Measurements from ENCODE around the gene SLC25A4.
"Not testable (repeated sequence)": the region's sequence is repeated elsewhere in the genome, so short reads cannot be mapped to it uniquely, and the experiment has no call there.

SLC25A4 gene

GRCh38 chr4:185142912-185143600 is at the start of gene SLC25A4:
SLC25A4 (plus strand) TSS chr4:185143266; CDS start chr4:185143373, 107 bp downstream.
- DNase-seq (ENCODE audit: low read depth in 4 of 4, low spot score in 1 of 4): peak; percentile 59 to 82 (median 67)

GRCh38 chr4:185093603-185094002 is 49.5 kb upstream of the SLC25A4 start:
- DNase-seq (ENCODE audit: low read depth in 4 of 4, low spot score in 1 of 4): no peak

GRCh38 chr4:185096032-185096653 is 46.9 kb upstream of the SLC25A4 start:
- DNase-seq (ENCODE audit: low read depth in 4 of 4, low spot score in 1 of 4): no peak

- no peak for DNase-seq (ENCODE audit: low read depth in 4 of 4, low spot score in 1 of 4)
These were observed 44.6 kb upstream of the SLC25A4 start for GRCh38 chr4:185098474-185098873.

DNA sequence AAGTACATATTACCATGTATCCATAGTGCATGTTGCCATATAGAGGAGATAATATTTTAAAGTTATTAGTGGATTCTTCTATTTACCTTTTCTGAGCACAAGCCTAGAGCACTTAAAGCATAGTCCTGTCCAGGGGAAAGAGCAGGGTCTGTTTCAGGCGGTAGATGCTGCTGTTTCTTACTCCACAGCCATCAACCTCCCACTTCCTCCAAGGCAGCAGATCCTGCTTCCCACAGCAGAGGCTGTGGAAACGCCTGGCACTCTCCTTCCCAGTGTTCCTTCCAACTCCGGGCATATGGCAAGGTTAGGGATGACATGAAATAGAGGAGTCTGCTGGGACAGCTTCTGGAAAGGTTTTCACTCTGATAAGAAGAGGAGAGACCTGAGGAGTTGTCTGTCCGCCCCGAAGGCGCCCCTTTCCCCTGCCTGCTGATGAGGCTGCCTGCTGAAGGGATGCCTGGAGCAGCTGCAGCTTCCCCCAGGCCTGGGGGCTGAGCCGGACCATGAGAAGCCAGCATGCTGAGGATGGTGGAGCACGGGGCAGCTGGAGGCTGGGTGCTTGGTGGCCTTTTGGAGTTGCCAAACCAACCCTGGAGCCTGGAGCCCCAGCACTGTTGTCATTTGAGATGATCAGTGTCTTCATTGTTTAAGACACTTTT is 43.9 kb upstream of the SLC25A4 start:
- DNase-seq (ENCODE audit: low read depth in 4 of 4, low spot score in 1 of 4): no peak

DNA sequence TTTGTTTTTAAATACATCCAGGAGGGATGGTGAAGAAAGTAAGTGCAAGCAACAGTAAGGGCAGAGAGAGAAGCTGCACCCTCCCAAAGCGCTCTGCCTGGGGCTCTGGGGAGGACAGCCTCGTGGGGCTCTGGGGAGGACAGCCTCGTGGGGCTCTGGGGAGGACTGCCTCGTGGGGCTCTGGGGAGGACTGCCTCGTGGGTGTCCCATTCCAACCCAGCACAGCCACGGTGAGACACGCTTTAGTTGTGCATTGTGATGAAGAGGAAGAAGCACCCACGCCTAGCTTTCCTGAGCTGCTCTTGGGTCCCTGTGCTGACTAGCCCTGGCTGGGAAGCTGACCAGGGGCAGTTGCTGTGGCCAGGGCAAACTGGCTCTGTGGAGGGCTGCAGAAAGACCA is 43.1 kb upstream of the SLC25A4 start:
- no peak for DNase-seq (ENCODE audit: low read depth in 4 of 4, low spot score in 1 of 4)

- DNase-seq (ENCODE audit: low read depth in 4 of 4, low spot score in 1 of 4): no peak
These were observed 42.6 kb upstream of the SLC25A4 start for GRCh38 chr4:185100423-185100822.

- DNase-seq (ENCODE audit: low read depth in 4 of 4, low spot score in 1 of 4): no peak
These were observed 41.6 kb upstream of the SLC25A4 start for GRCh38 chr4:185101354-185101890.

DNA sequence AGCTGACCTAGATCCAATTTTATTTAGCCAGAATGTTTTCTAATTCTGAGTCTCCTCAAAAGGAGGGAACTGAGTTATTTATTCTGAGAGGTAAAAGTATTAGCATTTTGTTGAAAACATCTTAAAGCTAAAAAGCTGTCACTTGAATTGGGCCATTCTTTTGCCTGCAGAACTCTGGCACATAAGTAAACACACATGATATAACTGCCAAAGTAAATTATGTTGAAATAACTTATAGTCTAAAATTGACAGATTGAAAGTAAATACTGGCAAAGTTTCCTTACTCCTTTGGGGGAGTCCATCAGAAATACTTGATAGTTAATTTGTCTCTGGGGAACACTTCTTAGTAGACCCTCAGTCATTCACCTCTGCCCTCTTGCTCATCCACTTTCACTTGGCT is 38.3 kb upstream of the SLC25A4 start:
- DNase-seq (ENCODE audit: low read depth in 4 of 4, low spot score in 1 of 4): no peak

- DNase-seq (ENCODE audit: low read depth in 4 of 4, low spot score in 1 of 4): no peak
These were observed 36.7 kb upstream of the SLC25A4 start for GRCh38 chr4:185106353-185106752.

DNA sequence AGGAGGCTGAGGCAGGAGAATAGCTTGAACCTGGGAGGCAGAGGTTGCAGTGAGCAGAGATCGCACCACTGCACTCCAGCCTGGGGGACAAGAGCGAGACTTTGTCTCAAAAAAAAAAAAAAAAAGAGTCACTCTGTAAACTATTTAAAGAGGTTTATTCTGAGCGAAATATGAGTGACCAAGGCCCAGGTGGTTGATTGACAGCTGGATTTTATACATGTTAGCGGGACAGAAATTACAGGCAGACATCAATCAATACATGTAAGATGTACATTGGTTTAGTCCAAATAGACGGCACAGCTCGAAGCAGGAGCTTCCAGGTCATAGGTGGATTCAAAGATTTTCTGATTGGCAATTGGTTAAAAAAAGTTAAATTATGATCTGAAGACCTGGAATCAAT is 35.5 kb upstream of the SLC25A4 start:
- DNase-seq (ENCODE audit: low read depth in 4 of 4, low spot score in 1 of 4): not testable (repeated sequence)

GRCh38 chr4:185108185-185108584 is 34.9 kb upstream of the SLC25A4 start:
- DNase-seq (ENCODE audit: low read depth in 4 of 4, low spot score in 1 of 4): no peak

- DNase-seq (ENCODE audit: low read depth in 4 of 4, low spot score in 1 of 4): no peak
These were observed 34.4 kb upstream of the SLC25A4 start for GRCh38 chr4:185108669-185109068.

DNA sequence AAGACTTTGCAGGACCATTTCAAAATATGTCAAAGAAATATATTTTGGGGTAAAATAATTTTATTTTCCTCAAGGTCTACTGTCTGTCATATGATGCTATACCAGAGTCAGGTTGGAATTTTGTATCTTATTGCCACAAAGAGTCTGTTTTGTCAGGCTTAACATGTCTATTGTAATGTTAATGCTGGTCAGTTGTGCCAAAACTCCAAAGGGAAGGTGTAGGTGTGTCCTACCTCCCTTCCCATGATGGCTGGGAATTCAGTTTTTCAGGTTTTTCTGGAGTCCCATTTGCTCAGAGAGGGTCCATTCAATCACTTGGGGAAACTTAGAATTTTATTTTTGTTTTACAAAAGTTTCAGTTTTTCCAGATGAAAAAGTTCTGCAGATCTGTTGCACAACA is 33.3 kb upstream of the SLC25A4 start:
- no peak for DNase-seq (ENCODE audit: low read depth in 4 of 4, low spot score in 1 of 4)

DNA sequence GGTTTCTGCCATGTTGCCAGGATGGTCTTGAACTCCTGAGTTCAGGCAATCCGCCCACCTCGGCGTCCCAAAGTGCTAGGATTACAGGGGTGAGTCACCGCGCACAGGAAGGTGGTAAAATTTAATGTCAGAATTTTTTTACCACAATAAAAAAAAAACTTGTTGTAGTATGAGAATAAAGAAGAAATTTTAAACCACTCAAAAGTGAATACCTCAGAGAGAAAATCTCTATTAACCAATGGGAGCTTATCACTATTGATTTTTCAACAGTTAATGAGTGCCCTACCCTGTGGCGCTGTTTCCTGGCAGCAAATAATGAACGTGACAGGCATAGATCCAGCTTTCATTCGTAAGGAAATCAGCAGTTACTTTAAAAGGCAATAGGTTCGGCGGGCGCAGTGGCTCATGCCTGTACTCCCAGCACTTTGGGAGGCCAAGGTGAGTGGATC is 32.7 kb upstream of the SLC25A4 start:
- DNase-seq (ENCODE audit: low read depth in 4 of 4, low spot score in 1 of 4): no peak

GRCh38 chr4:185112104-185112503 is 31.0 kb upstream of the SLC25A4 start:
- DNase-seq (ENCODE audit: low read depth in 4 of 4, low spot score in 1 of 4): no peak

DNA sequence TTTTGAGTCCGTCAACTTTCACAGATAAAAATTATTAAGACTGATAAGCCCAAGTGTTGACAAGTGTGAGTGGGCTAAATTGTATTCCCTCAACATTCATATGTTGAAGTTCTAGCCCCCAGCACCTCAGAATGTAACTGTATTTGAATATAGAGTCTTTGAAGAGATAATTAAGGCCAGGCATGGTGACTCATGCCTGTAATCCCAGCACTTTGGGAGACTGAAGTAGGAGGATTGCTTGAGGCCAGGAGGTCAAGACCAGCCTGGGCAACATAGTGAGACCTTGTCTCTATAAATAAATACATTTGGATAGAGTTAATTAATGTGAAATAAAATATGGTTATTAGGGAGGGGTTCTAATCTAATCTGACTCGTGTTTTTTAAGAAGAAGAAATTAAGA is 29.7 kb upstream of the SLC25A4 start:
- no peak for DNase-seq (ENCODE audit: low read depth in 4 of 4, low spot score in 1 of 4)

DNA sequence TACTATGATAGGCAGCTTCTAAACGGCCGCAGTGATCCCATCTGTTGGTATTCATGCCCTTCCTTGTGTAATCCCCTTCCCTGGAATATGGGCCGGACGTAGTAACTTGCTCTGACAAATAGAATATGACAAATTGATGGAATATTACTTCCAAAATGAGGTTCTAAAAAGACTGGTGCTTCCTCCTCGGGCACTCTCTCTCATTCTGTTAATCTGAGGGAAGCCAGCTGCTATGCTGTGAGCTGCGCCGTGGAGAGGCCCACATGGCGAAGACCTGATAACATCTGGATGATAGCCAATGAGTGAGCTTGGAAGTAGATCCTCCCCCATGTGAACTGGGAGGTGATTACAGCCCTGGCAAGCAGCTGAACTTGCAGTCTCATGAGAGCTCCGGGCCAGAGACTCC is 27.2 kb upstream of the SLC25A4 start:
- no peak for DNase-seq (ENCODE audit: low read depth in 4 of 4, low spot score in 1 of 4)

DNA sequence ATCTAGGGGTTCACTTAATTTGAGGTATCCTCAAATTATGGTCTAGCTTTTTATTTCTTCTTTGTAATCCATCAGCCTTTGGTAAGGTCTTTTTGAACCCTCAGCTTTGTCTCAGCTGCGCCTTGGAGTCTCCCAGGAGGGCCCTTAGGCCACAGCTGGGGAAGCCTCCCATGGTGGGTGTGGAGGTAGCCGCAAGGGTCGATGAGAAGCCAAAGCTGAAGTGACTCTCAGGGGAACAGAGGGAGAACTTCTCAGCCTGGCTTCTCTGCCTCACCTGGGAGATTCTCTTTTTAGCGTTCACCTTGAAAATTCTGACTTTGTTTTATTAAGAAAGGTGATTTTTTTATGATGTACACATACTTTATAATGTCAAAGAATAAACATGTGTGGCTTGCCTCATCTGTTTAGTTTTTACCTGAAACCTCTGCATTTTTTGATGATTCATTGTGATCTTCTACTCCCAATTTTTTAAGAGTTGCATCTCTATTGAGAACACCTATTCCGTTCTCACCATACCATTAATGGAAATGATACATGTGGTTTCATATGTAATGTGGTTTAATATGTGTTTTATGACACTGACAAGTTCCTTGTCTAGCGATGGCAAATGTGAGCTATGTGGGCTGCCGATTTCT is 25.6 kb upstream of the SLC25A4 start:
- no peak for DNase-seq (ENCODE audit: low read depth in 4 of 4, low spot score in 1 of 4)

- no peak for DNase-seq (ENCODE audit: low read depth in 4 of 4, low spot score in 1 of 4)
These were observed 24.2 kb upstream of the SLC25A4 start for GRCh38 chr4:185118876-185119275.

DNA sequence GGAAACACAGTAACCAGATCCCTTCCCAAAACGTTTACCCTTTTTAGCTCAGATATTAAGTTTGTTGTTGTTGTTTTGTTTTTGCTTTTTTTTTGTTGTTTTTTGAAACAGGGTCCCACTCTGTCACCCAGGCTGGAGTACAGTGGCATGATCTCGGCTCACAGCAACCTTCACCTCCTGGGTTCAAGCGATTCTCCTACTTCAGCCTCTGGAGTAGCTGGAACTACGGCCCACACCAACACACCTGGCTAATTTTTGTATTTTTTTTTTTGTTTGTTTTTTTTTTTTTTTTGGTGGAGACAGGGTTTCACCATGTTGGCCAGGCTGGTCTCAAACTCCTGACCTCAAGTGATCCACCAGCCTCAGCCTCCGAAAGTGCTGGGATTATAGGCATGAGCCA is 23.6 kb upstream of the SLC25A4 start:
- DNase-seq (ENCODE audit: low read depth in 4 of 4, low spot score in 1 of 4): not testable (repeated sequence)
